ENCODE data around the gene AFF1.

The AFF1 gene

DNA sequence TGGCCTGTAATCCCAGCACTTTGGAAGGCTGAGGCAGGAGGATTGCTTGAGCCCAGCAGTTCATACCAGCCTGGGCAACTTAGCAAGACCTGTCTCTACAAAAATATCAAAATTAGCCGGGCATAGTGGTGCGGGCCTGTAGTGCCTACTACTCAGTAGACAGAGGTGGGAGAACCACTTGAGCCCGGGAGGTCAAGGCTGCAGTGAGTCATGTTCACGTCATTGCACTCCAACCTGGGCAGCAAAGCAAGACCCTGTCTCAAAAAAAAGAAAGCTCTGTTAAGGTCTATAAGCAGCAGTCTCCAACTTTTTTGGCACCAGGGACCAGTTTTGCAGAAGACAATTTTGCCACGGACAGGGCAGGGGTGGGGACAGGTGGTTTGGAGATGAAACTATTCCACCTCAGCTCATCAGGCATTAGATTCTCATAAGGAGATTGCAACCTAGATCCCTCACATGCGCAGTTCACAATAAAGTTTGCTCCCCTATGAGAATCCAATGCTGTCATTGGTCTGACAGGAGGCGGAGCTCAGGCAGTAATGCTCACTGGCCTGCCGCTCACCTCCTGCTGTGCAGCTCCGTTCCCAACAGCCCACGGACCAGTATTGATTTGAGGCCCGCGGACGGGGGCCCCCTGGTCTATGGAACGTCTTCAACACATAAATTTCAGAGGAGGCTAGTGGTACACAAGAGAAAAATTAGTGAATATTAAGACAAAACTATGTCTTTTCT, 217.7 kb downstream of the AFF1 start:
- no peak for DNase-seq (ENCODE audit: low read depth)

DNA sequence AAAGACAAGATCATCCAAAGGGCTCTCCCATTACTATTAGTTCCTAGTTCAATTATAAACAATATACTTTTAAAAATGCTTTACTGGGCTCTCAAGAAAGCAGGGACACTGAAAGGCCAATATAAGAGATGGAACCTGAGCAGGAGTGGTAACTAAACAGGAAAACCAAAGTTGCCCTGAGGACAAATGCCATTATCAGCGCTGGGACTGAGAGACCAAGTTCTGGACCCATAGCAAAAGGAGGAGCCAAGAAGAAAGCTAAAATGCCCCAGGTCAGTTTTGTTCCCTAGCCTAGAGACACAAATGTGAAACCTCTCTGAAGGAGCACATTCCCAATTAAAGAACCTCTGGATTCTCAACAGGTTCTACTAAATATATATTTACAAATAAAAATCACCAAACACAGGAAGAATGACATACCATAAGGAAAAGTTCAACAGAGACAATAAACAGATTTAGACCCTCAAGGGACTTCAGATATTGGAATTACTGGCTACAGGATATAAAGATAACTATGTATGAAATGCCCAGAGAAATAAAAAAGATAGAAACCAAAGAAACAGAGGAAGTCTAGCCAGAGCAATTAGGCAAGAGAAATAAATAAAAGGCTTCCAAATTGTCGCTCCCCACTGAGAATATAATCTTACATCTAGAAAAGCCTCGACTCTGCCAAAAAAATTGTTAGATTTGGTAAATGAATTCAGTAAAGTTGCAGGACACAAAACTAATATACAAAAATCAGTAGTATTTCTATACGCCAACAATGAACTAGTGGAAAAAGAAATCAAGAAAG, 218.5 kb downstream of the AFF1 start:
- DNase-seq (ENCODE audit: low read depth): no peak

DNA sequence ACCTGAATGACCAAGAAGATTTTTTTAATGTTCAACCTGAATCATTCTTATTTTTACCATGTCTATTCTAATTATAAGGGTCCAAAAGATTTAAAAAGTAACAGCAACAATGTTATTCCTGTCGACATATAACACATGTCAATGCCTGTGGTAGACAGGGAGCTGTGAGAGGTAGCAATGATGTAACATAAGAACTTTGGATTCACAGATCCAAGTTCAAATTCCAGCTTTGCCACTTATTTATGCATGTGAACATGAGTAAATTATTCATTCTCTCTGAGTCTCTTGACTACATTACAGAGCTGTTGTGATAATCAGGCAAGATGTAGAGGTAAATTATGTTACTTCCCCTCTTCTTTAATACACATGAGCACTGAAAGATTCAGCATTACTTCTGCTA, 231.1 kb downstream of the AFF1 start:
- DNase-seq (ENCODE audit: low read depth): no peak

DNA sequence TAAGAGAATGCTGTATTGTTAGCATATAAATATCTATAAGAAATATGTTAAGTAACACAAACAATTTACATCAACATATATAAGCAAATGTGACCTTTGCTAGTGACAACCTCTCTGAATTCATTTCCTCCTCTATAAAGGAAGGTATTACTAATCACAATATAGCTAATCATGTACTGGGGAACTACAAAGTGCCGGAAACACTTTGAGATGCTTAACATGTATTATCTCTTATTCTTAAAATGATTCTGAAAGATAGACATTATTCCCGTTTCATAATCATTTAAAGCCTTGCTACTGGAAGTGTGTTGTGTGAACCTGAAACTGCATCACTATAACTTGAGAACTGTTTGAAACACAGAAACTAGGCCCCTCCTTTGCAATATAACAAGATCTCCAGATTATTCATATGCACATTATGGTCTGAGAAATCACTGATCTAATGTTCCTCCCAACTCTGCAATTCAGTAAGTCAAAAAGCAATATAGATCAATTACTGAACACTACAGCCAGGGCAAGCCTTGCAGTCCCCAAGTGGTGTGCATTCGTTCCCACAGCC, 231.6 kb downstream of the AFF1 start:
- DNase-seq (ENCODE audit: low read depth): no peak

DNA sequence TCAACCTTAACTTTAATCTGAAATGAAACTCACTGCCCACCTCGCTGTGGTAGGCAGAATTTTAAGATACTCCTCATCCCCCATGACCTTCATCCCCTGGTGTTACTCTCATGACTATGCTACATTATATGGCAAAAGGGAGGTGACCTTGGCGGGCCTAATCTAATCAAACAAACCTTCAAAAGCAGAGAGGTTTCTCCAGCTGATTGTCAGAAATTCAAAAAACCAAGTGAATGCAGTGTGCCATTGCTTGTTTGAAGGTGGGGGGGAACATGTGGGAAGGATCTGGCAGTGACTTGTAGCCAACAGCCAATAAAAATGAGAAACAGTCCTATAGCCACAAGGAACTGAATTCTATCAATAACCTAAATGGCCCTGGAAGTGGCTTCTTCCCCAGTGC, 237.1 kb downstream of the AFF1 start:
- DNase-seq (ENCODE audit: low read depth): no peak

DNA sequence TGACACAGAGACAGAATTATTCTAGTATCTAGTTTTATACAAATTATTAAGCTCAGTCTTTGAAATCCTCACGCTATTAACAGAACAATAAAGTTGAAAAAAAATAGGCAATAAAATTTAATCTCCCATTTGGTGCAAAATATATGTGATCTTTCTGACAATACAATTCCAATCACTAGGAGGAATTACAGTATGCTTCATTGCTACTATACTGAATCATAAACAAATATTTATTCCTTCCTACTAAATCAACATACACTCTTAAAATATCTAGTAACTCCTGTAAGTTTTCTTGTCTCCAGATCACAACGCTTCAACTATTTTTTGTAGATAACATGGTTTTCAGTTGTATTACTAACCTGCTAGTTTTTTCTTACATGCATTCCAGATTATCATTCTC, 239.9 kb downstream of the AFF1 start:
- no peak for DNase-seq (ENCODE audit: low read depth)

DNA sequence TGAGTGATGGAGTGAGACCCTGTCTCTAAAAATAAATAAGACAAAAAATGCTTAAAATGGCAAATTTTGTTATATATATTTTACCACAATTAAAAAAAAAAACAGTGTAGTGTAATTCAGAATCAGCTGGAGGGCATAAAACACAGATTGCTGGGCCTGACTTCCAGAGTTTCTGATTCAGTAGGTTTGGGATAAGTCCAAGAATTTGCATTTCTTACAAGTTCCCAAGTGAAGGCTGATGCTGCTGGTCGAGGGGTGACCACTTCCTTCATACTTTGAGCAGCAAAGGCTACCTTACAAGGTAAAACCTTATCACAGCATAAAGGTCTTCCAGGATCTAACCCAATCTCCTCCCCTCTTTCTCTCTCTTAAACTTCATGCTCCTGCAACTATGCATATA, 244.9 kb downstream of the AFF1 start:
- DNase-seq (ENCODE audit: low read depth): no peak

DNA sequence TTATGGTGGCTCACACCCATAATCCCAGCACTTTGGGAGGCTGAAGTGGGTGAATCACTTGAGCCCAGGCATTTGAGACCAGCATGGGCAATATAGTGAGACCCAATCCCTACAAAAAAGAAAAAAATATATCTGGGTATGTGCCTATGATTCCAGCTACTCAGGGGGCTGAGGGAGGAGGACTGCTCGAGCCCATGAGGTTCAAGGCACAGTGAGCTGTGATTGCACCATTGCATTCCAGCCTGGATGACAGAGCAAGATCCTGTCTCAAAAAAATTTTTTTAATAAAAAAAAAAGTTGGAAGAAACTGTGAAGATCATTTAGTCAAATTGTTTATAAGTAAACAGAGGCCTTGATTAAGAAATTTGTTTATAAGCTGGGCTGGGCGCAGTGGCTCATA, 246.0 kb downstream of the AFF1 start:
- no peak for DNase-seq (ENCODE audit: low read depth)

DNA sequence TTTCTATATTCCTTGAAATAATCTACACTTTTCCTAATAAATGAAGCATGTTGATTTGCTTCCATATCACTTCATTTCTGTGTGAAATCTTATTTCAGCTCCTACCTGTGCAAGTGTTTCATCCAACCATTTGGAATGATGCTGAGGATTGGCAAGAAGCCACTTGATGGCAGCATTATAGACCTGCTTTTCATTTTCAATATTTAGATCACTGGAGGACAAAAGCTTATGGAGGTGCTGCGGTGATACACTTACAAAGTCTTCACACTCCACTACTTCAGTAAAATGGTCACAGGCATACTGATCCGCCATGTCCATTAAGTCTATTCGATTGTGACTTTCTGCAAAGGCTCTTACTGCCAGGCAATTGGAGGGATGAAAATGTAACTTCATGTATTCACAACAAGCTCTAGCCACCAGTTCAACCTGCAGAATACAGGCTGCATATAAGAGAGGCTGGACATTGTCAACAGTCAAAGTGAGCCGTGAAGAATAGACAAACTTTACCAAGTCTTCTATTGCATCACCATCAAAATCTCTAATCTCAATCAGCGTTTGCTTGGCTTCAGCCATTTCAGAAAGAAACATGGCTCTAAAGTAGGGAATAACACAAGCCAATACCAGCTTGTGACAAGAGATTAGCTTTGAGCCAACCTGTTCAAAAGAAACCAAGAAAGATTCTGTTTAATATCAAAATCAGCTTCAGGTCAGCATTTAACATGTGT, 250.5 kb downstream of the AFF1 start:
- no peak for DNase-seq (ENCODE audit: low read depth)

DNA sequence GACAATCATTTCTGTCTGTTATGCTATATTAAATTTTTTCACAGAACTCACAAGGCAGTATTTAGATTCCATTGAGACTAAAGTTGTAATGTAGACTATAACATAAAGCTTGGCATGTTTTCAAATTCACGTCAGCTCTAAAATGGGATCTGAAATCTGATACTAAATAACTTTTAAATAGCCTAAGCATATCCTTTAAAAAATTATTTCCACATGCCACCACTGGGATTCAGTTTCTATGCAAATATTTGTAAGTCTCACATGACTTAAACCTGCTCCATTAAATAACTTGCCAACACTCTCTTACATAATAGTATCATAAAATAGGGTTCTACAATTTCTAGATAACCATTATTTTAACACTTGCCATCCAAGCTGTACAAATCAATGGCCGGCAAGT, 253.2 kb downstream of the AFF1 start:
- no peak for DNase-seq (ENCODE audit: low read depth)

DNA sequence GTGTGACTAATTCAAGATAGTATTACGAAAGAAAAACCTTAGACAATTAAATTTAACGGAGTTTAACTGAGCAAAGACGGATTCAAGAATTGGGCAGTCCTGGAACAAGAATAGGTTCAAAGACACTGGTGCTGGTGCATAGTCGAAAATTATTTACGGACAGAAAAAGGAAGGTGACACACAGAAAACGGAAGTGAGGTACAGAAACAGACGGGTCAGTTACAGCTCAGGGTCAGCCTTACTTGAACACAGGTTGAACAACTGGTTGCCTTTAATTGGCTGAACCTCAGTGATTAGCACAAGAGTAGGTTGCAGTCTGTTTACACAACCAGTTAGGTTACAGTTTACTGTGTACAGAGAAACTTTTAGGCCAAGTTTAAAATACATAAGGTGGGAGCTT, 254.1 kb downstream of the AFF1 start:
- DNase-seq (ENCODE audit: low read depth): no peak

Data from stimulated activated CD8-positive, alpha-beta memory T cell treated with anti-CD3 and anti-CD28 coated beads, Interleukin-12 subunit alpha, Interleukin-12 subunit beta, amount 100 ng/mL, for 1 hour (primary cell).